Measurements from ENCODE around the gene IGSF9B. TPM values are rescaled to one million over a fixed set of nuclear protein-coding genes. Genes with fewer than 3 reads are reported as not detected.

IGSF9B gene
- total RNA-seq, 1 experiment from 2014 or later = not detected

- intact Hi-C loops (cut with micrococcal nuclease; ENCODE audit: unreplicated experiment) = no loop called here
- Histone ChIP-seq H3K36me3 (ENCODE audit: low read depth) (no peaks in the 10 kb centered on the region), H3K9me2 (ENCODE audit: insufficient read depth) (no peaks in the 10 kb centered on the region), H2AFZ (no peak overlapping the region), H3K27me3 (ENCODE audit: insufficient read depth, low read depth) (peaks cover 99% of the 10 kb centered on the region), H3K9me3 (ENCODE audit: insufficient read depth, low read depth) (no peaks in the 10 kb centered on the region), H3K4me3 (no peak overlapping the region), H4K20me1 (ENCODE audit: insufficient read depth) (no peaks in the 10 kb centered on the region), H3F3A (ENCODE audit: insufficient read depth, low read depth) (no peaks in the 10 kb centered on the region), H3K27ac (no peak overlapping the region), H3K4me1 (replicated peaks; ENCODE audit: insufficient read depth) (no peaks in the 10 kb centered on the region), H3K79me2 (ENCODE audit: low read depth) (no peaks in the 10 kb centered on the region), H3K4me2 (no peak overlapping the region)
- no TSS peak for BruUV-seq (replicated peaks)
- no peak for TF ChIP-seq CTCF (conservative IDR thresholded peaks at IDR 0.05)
- TF ChIP-seq EZH2 (IDR thresholded peaks at IDR 0.05; ENCODE audit: low read depth) = no peak
- DNase-seq = no peak
- CTCF ChIA-PET = no interaction called here
- POLR2A ChIA-PET (ENCODE audit: unreplicated experiment) = no interaction called here
Observed at GRCh38 chr11:133945087-133945974, 11.4 kb downstream of the IGSF9B start.

- Histone ChIP-seq H3K27ac (no peak overlapping the region), H3K79me2 (ENCODE audit: low read depth) (no peaks in the 10 kb centered on the region), H3K4me1 (replicated peaks; ENCODE audit: insufficient read depth) (no peaks in the 10 kb centered on the region), H3K4me3 (no peak overlapping the region), H4K20me1 (ENCODE audit: insufficient read depth) (no peaks in the 10 kb centered on the region), H3K9me3 (ENCODE audit: insufficient read depth, low read depth) (no peaks in the 10 kb centered on the region), H2AFZ (no peak overlapping the region), H3K9me2 (ENCODE audit: insufficient read depth) (no peaks in the 10 kb centered on the region), H3K4me2 (no peak overlapping the region), H3K36me3 (ENCODE audit: low read depth) (no peaks in the 10 kb centered on the region), H3K27me3 (ENCODE audit: insufficient read depth, low read depth) (peaks cover 90% of the 10 kb centered on the region), H3F3A (ENCODE audit: insufficient read depth, low read depth) (no peaks in the 10 kb centered on the region)
- intact Hi-C loops (cut with micrococcal nuclease; ENCODE audit: unreplicated experiment) = no loop called here
- no TSS peak for BruUV-seq (replicated peaks)
- CTCF ChIA-PET = no interaction called here
- no peak for TF ChIP-seq EZH2 (IDR thresholded peaks at IDR 0.05; ENCODE audit: low read depth)
- TF ChIP-seq CTCF (conservative IDR thresholded peaks at IDR 0.05) = no peak
- DNase-seq = no peak
- POLR2A ChIA-PET (ENCODE audit: unreplicated experiment) = no interaction called here
Observed at GRCh38 chr11:133943950-133944698, 12.6 kb downstream of the IGSF9B start.

GRCh38 chr11:133942577-133942976, 14.2 kb downstream of the IGSF9B start:
- no TSS peak for BruUV-seq (replicated peaks)
- DNase-seq = no peak
- Histone ChIP-seq H3F3A (ENCODE audit: insufficient read depth, low read depth) (no peaks in the 10 kb centered on the region), H3K9me3 (ENCODE audit: insufficient read depth, low read depth) (no peaks in the 10 kb centered on the region), H2AFZ (no peak overlapping the region), H3K27ac (no peak overlapping the region), H3K4me2 (no peak overlapping the region), H3K9me2 (ENCODE audit: insufficient read depth) (no peaks in the 10 kb centered on the region), H3K4me1 (replicated peaks; ENCODE audit: insufficient read depth) (no peaks in the 10 kb centered on the region), H3K4me3 (no peak overlapping the region), H3K27me3 (ENCODE audit: insufficient read depth, low read depth) (peaks cover 90% of the 10 kb centered on the region), H3K79me2 (ENCODE audit: low read depth) (no peaks in the 10 kb centered on the region), H4K20me1 (ENCODE audit: insufficient read depth) (no peaks in the 10 kb centered on the region), H3K36me3 (ENCODE audit: low read depth) (no peaks in the 10 kb centered on the region)
- intact Hi-C loops (cut with micrococcal nuclease; ENCODE audit: unreplicated experiment) = no loop called here
- TF ChIP-seq EZH2 (IDR thresholded peaks at IDR 0.05; ENCODE audit: low read depth) = no peak
- no peak for TF ChIP-seq CTCF (conservative IDR thresholded peaks at IDR 0.05)
- CTCF ChIA-PET = no interaction called here
- POLR2A ChIA-PET (ENCODE audit: unreplicated experiment) = no interaction called here

All from PC-9 (cell line).